GM19372 (cell line): ENCODE data around the gene COL4A1.

Source experiments
- ATAC-seq: cut with Tn5 transposase; IDR thresholded peaks from one replicate; pipeline ENCODE4 v1.9.1; 2021; ENCODE audit warnings: mild to moderate bottlenecking, low read depth, moderate library complexity; ENCODE audit not compliant: unreplicated experiment

The COL4A1 gene

GRCh38 chr13:110264685-110265275 lies 42.2 kb downstream of the COL4A1 start:
- no peak for ATAC-seq

DNA sequence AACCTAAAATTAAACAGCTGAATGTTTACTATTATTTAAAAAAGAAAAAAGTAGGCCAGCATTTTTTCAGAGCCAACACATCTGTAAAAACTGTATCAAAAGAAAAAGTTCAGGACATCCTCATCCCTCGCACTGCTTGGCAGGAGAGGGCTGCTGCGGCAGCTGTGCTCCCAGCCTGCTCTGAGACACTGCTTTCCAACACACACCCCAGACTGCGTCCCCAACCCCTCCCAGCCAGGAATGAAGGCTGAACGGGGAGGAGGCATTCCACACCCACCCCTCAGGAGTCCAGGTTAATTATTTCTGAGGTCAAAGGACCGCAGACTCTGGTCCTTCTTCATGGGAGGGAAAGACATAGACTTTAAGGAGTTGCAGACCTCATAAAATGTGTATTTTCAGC lies 43.1 kb downstream of the COL4A1 start:
- ATAC-seq = no peak

DNA sequence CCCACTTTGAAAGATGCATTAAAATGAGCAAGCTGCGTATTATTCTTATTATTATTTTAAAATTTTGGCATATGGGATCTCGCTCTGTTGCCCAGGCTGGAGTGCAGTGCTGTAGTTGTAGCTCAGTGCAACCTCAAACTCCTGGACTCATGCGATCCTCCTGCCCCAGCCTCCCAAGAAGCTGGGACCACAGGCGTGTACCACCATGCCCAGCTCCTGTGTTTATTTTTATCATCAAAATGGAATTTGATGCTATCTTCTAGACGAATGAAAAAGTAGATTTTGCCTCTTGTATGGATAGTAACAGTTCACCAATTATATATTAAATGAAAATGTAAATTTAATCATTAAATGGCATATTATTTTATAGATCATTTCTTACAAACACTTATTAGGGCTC lies 43.6 kb downstream of the COL4A1 start:
- no peak for ATAC-seq

- no peak for ATAC-seq
These were observed 44.3 kb downstream of the COL4A1 start for GRCh38 chr13:110262508-110263291.

DNA sequence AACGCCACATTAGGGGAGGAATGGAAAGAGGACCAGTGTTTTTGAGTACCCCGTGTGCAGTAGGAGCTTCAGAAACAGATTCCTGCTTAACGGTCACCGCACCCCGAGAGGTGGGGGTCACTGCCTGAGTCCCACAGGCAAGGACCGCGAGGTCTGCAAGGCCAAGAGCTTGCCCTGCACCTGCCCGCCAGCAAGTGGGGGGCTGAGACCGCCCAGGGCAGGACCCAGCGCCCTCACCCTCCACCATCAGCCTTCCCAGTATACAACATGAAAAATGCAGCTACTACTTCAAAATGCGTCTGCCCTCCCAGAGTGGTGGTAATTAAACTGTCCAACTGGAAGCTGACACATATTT lies 44.9 kb downstream of the COL4A1 start:
- no peak for ATAC-seq

DNA sequence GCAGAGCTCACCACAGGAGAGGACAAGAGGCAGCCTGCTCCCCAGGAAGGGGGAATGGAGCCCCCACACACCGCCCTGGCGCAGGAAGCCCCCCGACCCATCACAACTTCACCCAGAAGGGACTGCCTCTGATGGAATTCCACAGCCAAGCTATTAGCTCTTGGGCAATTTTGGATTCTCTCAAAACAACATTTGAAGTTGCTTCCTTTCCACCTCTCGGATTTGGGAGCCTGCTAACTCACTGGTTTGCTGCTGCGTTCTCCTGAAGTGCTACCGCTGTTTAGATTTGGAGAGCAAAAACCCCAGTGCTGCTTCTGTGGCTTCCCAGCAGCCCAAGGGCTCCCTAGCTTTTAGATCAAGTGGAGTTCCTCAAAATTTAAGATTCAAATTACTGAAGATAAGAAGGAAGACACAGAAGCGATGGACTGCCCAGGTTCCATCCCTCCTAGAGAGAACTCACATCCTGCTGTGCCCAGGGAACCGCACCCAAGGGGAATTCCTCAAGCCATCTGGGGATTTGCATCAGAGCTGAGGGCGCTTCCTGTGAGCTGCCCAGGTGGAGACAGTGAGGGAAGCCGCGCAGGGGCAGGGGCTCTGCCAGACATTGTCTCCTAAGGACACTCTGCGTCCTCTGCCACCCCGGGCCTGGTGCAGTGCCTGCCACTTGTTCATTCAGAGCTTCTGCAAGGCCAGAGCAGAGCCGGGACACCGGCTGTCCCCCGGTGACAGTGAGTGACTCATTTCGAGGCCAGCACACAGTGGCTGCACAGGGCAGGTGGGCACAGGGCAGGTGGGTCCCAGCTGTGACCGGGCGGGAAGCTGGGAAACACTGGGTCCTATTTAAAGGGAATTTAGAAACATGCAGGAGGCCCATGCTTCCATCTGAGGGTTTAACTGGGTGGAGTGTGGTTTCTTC lies 45.5 kb downstream of the COL4A1 start:
- ATAC-seq = no peak

DNA sequence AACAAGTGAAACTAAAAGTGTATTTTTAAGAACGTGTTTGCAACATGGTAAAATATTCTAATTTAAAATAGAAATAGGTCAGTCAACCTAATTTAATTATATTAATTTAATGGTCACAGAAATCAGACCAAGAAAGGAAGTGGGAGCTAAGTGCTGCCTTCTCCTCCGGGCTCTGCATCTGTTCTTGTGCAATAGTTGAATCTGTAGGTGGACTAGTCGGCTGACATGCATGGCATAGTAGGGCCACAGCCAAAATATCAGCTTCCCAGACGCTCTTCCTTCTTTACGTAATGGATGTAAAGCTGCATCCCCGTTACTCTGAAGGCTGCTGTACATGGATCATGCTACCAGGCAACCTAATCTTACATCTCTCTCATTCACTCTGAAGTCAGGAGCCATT lies 47.3 kb downstream of the COL4A1 start:
- ATAC-seq = no peak

- ATAC-seq = no peak
These were observed 47.9 kb downstream of the COL4A1 start for GRCh38 chr13:110258876-110259631.

GRCh38 chr13:110257408-110257807 lies 49.5 kb downstream of the COL4A1 start:
- no peak for ATAC-seq

GRCh38 chr13:110256126-110256905 lies 50.6 kb downstream of the COL4A1 start:
- no peak for ATAC-seq

GRCh38 chr13:110254751-110255553 lies 52.0 kb downstream of the COL4A1 start:
- ATAC-seq = no peak

DNA sequence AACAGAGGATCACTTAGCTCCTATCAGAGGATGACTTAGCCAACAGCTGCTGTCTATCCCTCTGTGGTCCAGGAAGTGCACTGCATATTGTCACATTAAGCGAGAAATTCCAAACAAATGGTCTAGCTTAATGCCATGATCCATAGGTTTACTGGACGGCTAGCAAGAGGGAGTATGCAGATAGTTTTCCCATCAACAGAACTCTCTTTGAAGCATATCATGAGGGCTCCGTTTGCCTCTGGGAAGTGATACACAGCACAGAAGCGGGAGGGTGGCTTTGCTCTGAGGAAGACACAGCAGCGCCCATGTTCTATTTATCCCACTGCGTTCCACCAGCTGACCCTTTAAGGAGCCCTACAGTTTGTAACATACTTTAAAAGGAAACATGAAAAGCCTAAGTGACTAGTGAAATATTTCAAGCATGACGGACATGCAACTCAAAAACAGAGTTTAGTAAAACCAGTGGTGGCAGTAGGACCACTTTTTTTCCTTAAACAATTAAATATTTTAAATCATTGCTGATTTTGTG lies 52.7 kb downstream of the COL4A1 start:
- no peak for ATAC-seq

GRCh38 chr13:110251193-110251819 lies 55.7 kb downstream of the COL4A1 start:
- ATAC-seq = no peak

DNA sequence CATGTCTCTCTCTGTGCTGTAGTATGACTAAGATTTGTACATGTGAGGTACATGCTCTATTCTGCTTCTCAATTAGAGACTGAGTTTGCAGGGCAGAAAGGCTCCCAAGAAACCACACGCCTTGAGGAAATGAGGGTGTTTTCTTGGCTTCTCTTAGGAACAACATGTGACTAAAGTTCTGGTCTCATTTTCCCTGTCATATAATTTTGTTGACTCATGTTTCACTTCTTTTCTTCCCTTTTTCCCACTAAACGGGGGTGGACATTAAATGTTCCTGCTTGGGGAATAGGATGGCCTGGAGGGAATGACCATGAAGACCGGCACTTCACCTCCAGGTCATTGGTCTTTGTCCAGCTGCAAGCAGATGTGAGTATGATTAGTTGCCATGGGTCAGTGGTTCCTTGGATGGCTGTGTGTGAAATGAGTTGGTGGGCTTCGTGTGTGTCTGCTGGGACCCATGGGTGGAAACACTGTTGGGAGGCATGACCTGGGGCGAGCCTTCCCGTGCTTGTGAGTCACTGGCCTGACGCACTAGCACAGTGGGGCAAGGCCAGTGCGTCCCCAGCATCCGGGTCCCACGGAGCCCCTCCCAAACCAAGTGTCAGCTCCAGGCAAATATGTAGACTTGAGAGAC lies 56.6 kb downstream of the COL4A1 start:
- ATAC-seq = no peak

GRCh38 chr13:110249326-110249725 lies 57.6 kb downstream of the COL4A1 start:
- ATAC-seq = no peak

- no peak for ATAC-seq
These were observed 58.4 kb downstream of the COL4A1 start for GRCh38 chr13:110248449-110249143.

- no peak for ATAC-seq
These were observed 60.4 kb downstream of the COL4A1 start for GRCh38 chr13:110246530-110246929.
